Pons (tissue), 1 donor: ENCODE results near the gene DNAH1.

Experiments
- DNase-seq: peaks from one replicate; pipeline ENCODE4 v3.0.0-alpha.2; 2016; ENCODE audit warnings: low spot score

Gene DNAH1

GRCh38 chr3:52391096-52391495 lies 75.0 kb downstream of the DNAH1 start:
- no peak for DNase-seq

- DNase-seq = no peak
These were observed 76.3 kb downstream of the DNAH1 start for GRCh38 chr3:52392216-52392930.

- no peak for DNase-seq
These were observed 77.2 kb downstream of the DNAH1 start for GRCh38 chr3:52393131-52393807.

GRCh38 chr3:52393959-52394670 lies 78.0 kb downstream of the DNAH1 start:
- DNase-seq = no peak

- no peak for DNase-seq
These were observed 78.8 kb downstream of the DNAH1 start for GRCh38 chr3:52394751-52395502.

GRCh38 chr3:52395503-52395865 lies 79.4 kb downstream of the DNAH1 start:
- no peak for DNase-seq

- DNase-seq = no peak
These were observed 80.1 kb downstream of the DNAH1 start for GRCh38 chr3:52396011-52396906.

GRCh38 chr3:52396907-52397591 lies 80.9 kb downstream of the DNAH1 start:
- no peak for DNase-seq

- DNase-seq = no peak
These were observed 81.7 kb downstream of the DNAH1 start for GRCh38 chr3:52397676-52398399.

GRCh38 chr3:52398670-52399081 lies 82.6 kb downstream of the DNAH1 start:
- no peak for DNase-seq

GRCh38 chr3:52399131-52399530 lies 83.0 kb downstream of the DNAH1 start:
- no peak for DNase-seq

- DNase-seq = no peak
These were observed 83.5 kb downstream of the DNAH1 start for GRCh38 chr3:52399593-52399992.

- DNase-seq = no peak
These were observed 84.2 kb downstream of the DNAH1 start for GRCh38 chr3:52400275-52400793.

GRCh38 chr3:52401021-52401420 lies 84.9 kb downstream of the DNAH1 start:
- DNase-seq = no peak

GRCh38 chr3:52401551-52401950 lies 85.4 kb downstream of the DNAH1 start:
- DNase-seq = no peak

- DNase-seq = no peak
These were observed 86.0 kb downstream of the DNAH1 start for GRCh38 chr3:52402101-52402521.

GRCh38 chr3:52402706-52403270 lies 86.7 kb downstream of the DNAH1 start:
- no peak for DNase-seq

GRCh38 chr3:52403271-52403841 lies 87.2 kb downstream of the DNAH1 start:
- no peak for DNase-seq

- DNase-seq = no peak
These were observed 87.8 kb downstream of the DNAH1 start for GRCh38 chr3:52403955-52404354.
